Measurements from ENCODE around the gene FOXS1.
A peak's percentile ranks its signal among the peaks of the same experiment; 100 is the strongest.

Gene FOXS1

DNA sequence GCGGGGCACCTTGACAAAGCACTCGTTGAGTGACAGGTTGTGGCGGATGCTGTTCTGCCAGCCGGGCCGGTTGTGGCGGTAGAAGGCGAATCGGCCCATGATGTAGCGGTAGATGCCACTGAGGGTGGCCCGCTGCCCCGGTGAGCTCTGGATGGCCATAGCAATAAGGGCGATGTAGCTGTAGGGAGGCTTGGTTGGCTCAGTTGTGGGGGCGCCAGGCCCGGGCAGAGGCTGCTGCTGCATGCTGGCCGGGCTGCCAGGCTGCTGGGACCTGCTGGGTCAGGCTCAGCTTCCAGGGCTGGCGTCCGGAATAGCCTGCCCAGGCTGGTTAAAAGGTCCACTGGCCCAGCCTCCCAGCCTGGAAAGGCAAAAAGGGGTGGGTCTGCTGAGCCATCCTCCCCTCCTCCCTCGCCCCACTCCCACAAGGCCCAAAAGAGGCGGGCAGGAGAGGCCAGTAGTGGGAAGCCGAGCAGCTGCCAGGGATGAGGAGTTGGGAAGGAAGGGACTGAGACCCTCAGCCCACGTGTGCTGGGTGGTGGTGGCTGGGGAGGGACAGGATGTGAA, at the start of gene FOXS1:
Gene FOXS1 (minus strand): TSS at position 305 of the 564 bp plus-strand sequence. CDS start 62 bp downstream, at position 243.
- peak; percentile 42 for DNase-seq

DNA sequence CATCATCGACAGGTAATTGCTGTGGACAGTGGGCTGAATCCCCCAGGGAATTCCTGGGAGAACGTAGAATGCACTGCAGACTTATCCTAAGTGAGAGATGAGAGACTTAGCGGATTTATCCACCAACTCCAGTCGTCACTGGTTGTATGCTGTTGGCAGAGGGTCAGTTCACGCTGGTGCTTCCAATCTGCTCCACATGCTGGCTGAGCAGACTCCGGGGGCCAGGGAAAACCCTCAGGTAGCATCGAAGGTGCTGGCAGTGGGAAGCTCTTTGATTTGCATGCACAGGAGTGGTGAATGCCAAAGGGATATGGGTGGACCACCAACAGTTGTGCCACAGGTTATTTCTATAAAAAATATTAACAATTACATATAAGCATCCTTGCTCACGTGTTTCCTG, 45.2 kb upstream of the FOXS1 start:
- no peak for DNase-seq

DNA sequence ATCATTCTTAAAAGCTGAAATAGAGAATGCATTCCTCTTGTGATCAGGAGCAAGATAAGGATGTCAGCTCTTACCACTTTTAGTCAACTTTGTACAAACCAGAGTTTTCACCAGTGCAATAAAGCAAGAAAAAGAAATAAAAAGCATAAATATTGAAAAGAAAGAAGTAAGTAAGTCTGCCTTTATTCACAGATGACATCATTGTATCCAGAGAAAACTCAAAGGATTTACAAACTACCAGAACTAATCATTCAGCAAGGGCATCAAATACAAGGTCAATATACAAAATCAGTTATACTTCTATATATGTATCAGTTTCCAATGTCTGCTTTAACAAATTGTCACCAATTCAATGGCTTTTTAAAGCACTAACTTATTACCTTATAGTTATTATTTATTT, 38.4 kb upstream of the FOXS1 start:
- DNase-seq: no peak

DNA sequence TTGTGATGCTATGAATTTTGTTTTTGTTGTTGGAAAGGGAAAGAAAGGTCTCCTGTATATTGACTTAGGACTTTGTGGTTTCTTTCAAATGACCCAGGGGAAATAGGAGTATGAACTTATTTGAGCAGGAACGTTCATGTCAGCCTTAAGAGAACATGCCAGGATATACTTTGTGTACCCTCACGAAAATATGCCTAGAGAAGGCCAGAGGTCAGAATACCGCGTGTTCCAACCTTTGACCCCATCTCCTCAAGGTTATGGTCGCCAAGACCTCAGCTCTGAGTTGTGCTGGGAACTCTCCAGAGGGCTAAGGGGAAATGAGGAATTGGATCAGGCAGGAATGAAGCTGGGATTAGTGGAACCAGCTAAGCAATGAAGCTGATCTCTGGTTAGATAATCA, 36.5 kb upstream of the FOXS1 start:
- DNase-seq: no peak

DNA sequence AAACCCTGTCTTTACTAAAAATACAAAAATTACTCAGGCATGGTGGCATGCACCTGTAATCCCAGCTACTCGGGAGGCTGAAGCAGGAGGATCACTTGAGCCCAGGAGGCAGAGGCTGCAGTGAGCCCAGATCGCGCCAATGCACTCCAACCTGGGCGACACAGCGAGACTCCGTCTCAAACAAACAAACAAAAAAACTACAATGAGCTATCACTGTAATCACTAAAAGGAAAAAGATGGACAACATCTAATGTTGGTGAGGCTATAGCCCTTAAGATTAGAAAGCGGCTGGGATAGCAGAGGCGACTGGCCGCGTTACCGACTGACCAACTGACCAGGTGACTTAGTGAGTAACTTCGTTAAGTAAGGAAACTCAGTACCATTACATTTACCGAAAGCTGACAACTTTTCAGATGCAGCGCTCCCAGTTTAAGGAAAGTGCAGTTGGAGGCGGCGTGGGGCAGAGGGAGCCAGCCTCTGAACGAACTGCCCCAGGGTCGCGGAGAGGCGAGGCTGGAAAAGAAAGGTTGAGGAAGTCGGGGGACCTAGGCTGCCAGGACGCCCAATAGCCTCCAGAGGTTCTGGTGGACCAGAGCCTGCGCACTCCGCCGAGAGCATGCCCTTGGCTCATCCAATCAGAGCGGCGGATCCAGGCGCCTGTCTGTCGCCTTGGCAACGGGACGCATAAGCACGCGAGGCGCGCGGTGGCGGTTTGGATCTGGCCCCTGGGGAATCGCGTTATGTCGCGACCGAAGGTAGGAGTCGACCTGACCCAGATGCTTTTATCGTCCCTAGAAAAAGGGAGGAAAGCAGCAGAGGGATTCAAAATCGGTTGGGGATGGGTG, 34.0 kb upstream of the FOXS1 start:
- peak; percentile 93 for DNase-seq

DNA sequence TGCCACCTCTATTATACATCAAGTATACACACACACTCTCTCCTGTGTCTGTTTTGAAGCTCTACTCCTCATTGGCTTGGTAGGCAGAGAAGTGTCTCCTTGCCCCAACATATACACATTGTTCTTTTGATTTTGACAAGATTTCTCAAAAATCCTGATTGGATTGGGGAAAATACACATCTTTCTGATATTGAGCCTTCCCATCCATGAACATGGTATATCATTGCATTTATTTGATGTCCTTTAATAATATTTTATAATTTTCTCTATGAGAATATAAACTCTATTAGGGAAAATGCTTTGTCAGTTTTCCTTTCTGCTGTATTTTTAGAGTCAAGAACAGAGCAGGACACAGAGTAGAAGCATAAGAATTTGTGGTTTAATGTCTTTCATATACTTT, 32.3 kb upstream of the FOXS1 start:
- DNase-seq: no peak

DNA sequence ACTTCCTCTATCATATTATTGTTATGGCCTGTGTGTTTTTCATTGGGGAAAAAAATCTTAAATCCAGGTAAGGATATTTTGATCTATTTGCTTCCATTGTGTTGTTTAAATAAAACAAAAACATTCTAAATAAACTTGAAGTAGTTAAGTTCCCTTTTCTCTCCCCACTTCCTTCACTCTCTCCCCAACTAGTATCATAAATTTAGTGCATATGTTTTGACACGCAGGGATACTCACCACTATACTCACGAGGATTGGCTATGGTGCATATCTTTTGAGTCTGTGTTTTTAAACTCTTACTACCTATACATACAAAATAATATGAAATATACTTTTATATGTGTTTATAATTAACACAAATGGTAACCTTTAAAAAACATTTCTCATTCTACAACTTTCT, 30.3 kb upstream of the FOXS1 start:
- no peak for DNase-seq

DNA sequence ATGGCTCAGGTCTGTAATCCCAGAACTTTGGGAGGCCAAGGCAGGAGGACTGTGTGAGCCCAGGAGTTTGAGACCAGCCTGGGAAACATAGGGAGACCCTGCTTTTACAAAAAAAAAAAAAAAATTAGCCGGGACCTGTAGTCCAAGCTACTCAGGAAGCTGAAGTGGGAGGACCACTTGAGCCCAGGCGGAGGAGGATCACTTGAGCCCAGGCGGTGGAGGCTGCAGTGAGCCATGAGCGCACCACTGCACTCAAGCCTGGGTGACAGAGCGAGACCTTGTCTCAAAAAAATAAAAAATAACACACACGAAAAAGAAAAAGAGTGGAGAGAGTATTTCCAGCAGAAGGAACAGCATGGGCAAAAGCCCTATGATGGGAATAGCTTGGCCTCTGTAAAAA, 27.0 kb upstream of the FOXS1 start:
- DNase-seq: no peak

DNA sequence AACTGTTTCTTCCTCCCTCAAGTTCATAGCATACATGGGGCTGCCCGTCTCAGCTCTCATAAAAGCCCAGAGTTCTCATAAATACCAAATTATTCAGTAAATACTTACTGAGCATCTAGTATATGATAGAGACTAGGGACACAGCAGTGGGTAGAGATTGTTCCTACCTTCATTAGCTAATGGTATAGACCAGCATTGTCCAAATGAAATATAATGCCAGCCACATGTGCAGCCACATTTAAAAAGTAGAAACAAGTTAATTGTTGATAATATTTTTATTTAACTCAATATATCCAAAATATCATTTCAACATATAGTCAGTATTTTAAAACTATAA, 26.2 kb upstream of the FOXS1 start:
- DNase-seq: no peak

DNA sequence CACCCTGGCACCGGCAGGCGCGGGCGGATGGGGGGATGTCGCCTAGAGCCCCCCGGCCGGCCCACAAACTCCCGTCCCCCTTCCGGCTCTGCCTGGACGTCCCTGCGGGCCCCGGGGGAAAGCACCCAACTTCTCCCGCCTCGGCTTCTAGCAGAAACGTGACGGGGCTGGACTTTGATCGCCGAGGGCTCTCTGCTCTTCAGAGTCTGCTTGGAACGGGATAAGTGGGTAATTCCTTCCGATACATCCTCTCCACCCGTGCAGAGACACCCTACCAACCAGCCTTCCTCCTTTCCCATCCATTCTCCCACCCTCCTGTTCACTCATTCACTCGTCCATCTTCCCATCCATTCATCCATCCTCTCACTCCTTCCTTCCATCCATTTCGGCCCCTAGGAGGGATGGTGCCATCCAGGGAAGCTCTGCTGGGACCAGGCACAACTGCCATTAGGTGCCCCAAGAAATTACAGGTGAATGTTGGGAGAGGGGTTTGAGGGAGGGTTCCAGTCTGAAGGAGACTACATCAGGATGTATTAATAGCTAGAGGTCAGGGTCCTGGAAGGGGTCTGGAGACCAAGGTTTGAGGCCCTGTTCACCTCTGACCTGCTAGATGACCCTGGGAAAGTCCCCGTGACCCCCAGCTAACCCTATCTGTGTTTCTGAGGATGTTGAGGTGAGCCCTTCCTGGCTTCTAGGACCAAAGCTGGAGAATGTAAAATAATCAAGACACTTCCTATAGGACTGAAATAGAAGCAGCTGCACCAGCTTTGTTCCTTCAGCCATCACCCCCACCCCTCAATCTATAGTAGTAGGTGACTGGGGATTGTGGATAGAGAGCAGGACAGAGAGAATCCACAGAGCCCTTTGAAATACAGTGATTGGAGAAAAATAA, 25.6 kb upstream of the FOXS1 start:
- DNase-seq: no peak

DNA sequence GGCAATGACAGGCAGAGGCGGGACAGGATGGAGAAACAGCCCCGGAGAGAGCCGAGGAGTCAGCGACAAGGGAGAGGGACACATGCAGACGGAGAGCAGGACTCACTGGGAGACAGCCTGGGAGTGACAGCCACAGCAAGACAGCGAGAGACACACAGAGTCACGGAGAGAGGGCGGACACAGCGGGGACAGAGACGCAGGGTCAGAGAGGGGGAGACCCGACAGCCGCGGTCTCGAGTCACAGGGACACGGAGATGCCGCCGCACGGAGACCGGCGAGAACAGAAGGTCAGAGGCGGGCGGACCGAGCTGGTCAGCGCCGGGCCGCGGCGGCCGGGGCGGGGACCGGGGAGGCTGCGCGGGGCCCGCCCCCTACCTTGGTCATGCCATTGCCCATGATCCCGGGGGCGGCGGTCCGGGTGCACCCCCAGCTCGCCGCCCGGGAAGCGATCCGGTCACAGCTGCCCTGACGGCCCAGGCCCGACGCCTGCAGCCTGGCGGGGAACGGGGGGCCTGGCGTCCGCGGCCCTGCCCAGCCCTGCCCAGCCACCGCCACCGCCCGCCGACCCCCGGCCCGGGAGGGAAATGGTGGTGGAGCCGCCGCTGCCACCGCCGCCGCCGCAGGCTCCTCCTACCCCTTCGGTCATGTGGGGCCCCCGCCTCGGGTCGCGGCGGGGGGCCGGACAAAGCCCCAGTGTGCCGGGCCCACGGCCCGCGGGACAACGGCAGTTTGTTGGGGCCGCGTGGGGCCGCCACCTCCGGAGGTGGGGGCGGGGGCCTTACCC, 24.7 kb upstream of the FOXS1 start, which contains the start of the genes DUSP15 and TTLL9:
Gene DUSP15 (minus strand): TSS at position 586 of the 784 bp plus-strand sequence. CDS start 190 bp downstream, at position 396.
Gene TTLL9 (plus strand): TSS at position 693 of the 784 bp plus-strand sequence. CDS start 493 bp downstream, outside the sequence.
- no peak for DNase-seq

DNA sequence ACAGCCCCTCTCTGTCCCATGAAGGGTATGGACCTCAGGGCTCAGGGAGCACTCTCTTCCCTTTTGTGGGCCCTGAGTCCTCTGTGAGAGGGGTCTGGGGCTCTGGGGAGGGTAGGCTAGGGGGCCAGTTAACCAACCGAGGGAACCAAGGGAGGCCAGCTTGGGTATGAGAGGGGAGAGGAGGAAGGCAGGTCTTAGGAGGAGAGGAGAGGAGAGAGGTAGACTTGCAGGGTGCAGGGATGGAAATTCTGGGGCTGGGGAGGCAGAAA, 24.2 kb upstream of the FOXS1 start:
- DNase-seq: no peak

DNA sequence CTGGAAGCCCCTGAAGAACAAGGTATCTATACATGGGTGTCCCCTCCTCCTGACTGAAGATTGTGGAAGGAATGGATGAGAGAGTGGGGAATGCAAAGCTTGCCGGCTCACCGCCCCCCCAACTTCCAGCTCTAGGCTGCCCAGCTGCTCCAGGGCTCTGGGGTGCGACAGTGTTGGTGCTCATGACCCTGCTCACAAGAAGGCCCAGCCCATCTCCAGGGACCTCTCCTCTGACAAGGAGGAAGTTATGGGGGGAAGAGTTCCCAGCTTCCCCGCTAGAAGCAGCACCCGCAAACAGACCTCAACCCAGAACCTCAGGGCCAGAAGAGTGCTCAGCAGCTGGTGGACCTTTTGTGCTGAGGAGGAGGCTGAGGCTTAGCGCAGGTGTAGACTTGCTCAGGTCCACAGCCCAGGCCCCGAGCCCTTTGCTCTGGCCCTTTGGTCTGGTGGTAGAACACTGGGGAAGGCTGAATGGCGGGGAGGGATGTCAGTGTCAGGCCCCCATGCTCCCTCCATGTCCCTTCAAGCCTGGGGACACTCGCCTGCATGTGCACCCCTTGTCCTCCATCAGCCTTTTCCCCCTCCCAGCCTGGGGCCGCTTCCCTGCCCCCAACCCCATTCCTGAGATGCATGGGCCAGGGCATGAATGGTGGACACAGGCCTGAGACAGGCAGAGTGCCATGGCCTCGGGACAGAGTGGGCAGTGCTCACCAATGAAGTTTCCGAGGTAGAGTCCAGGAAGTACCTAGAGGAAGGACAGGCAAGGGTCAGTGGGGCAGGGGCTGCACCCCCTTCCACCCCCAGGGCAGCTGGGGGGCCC, 23.7 kb upstream of the FOXS1 start:
- no peak for DNase-seq

DNA sequence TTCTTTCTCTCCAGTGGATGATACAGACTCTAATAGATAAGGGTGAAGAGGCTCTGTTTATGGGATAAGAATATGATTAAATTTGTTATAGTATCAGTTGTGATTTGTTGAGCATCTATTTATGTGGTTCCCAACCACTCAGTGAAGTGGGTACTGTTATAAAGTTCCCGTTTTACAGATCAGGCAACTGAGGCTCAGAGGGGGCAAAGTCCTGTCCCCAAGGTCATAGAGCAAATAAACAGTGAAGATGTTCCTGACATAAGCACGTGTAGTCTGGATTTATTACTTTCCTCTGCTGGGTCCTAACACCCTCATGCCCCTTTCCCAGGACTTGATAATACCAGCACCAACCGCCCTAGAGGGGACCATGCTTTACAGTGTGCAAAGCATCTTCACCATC, 20.8 kb upstream of the FOXS1 start:
- DNase-seq: no peak

DNA sequence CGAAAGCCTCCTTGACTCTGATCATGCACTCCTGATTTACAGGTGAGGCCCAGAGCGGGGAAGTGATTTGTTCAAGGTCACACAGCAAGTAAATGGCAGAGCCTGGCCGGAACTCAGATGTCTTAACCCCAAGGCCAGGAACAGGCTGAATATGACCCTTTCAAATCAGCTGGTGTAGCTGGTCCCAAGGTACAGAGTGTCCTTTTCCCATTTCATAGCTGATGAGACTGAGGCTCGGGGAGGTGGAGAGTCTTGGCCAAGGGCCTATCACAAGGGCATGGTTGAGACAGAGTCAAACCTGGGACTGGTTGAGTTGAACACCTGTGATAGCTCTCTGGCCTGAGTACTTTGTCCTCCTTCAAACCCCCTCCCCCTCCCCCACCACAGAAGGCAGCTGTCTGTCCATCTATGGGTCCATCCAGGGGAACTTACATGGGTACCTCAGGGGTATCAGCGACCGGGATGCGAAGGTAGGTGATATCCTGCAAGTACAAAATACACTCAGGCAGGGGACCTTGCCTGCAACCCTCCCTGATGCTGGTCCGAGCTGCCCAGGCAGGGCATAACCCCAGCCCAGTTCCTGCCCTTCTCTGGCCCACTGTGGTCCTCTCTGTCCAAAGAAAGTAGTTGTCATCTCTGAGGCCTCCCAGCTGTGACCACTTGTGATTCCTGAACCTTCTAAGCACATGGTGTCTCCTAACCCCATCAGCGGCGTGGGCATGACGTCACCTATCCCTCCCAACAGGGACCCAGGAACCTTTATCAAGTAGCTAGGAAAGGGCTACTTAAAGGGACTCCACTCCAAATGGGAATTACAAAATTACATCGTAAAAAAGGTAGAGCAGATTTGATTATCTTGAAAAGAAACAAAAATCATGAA, 19.4 kb upstream of the FOXS1 start:
- no peak for DNase-seq

DNA sequence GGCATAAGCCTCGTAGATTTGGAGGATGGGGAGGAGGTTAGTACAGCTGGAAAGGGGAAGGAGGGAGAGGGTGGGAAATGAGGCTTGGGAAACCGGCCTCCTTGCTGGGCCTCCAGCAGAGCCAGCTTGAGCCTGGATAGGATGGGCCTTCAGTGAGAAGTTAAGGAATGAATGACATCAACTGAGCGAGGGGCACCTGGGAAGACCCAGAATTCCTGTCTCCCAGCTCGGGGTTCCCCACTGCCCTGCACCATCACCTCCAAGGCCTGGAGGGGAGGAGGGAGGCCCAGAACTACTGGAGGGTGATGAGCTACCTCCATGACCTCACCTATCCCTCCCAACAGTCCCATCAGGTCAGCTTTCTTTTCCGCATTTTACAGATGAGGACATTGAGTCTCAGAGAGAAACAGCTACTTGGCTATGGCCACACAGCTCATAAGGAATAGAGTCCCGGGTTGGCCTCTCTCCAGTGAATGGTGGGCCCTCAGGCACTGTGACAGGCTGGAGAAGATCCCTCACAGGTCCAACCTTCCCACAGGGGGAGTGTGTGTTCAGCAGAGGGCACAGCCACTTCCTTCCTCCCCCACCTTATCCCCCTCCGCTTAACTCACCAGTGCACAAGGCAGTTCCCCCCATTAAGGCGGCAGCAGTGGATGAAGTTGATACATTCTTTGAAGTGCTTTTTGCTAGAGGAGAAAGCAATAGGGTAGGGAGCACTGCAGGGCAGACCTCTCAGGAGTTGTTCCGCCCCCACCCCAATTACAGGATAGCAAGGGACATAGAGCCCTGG, 18.1 kb upstream of the FOXS1 start:
- no peak for DNase-seq

DNA sequence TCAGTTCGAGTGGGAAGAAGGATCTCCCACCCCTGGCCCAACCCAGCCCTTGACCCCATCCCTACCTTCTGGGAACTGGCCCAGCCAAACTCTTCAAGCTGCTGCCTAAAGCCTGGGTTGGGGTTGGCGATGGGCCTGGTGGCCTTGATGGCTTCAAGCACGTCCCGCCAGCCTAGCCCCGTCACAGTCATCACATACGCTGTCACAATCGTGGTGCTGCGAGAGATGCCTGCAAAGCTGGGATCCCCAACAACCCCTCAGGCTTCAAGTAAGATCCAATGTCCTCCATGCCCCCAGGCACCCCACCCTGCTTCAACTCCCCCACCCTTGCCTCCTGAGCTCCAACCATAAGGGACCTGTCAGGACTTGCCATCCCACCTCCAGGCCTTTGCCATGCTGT, 17.1 kb upstream of the FOXS1 start:
- DNase-seq: no peak

DNA sequence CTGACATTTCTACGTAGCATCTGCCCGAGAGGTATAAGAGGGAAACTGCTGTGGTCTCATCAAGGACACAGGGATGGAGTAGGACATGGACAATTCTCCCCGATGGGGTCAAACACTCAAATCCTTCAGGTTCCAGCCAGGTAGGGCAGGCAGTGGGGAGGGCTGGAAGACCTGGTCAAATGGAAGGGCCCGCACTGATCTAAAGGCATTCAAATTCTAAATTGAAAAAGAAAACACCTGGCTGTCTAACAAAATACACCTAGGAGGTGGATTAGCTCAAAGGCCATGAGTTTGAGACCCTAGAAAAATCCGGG, 16.7 kb upstream of the FOXS1 start:
- no peak for DNase-seq

DNA sequence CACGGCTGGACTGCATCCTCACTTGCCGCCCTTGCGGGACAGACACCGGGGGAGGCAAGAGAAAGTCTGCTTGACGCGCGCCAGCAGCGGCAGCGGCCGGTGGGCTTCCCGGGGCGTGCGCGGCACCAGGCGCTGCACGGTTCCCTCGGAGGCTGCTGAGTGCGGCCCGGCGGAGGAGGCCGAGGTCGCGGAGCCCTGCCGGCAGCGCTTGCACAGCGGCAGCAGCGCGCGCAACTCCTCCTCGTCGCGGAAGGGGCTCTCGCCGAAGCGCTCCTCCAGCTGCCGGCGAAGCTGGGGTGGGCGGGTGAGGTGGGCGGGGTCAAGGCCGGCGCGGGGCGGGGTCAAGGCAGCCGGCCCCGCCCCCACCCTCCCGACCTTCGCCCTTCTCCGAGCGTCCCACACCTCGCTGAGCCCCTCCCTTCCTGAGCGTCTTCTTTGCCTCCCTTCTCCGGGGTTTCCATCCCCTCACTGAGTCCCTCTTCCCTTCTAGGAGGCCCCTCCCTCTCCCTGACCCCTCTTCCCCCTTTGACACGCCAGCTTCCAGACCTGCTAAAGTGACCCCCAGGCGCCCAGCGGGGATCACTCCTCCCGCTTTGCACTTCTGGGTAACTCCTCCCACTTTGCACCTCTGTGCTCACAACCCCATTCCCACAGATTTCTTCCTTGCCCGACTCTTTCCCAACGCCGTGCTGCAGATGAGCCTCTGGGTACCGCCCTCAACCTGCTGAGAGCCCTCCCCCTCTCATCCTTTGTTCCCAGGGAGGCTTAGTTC, 16.2 kb upstream of the FOXS1 start:
- peak; percentile 48 for DNase-seq

DNA sequence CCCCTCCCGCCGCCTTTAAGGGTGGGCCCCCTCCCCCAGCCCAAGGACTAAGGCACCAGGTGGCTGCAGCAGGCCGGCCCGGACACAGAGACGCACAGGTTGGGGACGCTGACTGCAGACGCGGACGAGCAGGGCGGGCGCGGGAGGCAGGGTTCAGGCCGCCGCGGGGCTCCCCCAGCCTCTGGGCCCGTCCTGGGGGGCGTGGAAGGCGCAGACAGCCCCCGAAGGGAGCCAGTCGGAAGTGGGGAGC, 15.7 kb upstream of the FOXS1 start:
- no peak for DNase-seq

Data from fibroblast of upper back skin (primary cell).